NCI-H1105 (cell line): ENCODE results near the gene TNFRSF12A.

Source experiments
- DNase-seq: peaks from one replicate; lab custom pipeline; 2025; lab: John Stamatoyannopoulos, UW

The TNFRSF12A gene

GRCh38 chr16:3020247-3020603 lies at the start of gene TNFRSF12A:
Gene TNFRSF12A, plus strand, starts transcription at chr16:3020368. Its CDS starts 30 bp downstream, at chr16:3020398.
- DNase-seq: no peak

GRCh38 chr16:2970563-2970962 lies 49.6 kb upstream of the TNFRSF12A start:
- no peak for DNase-seq

- no peak for DNase-seq
These were observed 48.8 kb upstream of the TNFRSF12A start for GRCh38 chr16:2971134-2971984.

GRCh38 chr16:2971985-2972784 lies 48.0 kb upstream of the TNFRSF12A start:
- DNase-seq: no peak

- DNase-seq: no peak
These were observed 47.1 kb upstream of the TNFRSF12A start for GRCh38 chr16:2973093-2973492.

GRCh38 chr16:2973605-2974318 lies 46.4 kb upstream of the TNFRSF12A start:
- no peak for DNase-seq

GRCh38 chr16:2974319-2975056 lies 45.7 kb upstream of the TNFRSF12A start:
- no peak for DNase-seq

- DNase-seq: no peak
These were observed 44.9 kb upstream of the TNFRSF12A start for GRCh38 chr16:2975161-2975795.

- no peak for DNase-seq
These were observed 44.0 kb upstream of the TNFRSF12A start for GRCh38 chr16:2976201-2976600.

- DNase-seq: no peak
These were observed 43.5 kb upstream of the TNFRSF12A start for GRCh38 chr16:2976673-2977072.

GRCh38 chr16:2977440-2977839 lies 42.7 kb upstream of the TNFRSF12A start:
- peak; percentile 73 for DNase-seq

- DNase-seq: no peak
These were observed 40.4 kb upstream of the TNFRSF12A start for GRCh38 chr16:2979669-2980226.

GRCh38 chr16:2980227-2981176 lies 39.7 kb upstream of the TNFRSF12A start, which contains the start of gene PKMYT1:
Gene PKMYT1, minus strand, starts transcription at chr16:2980446. Its CDS starts 789 bp downstream, at chr16:2979657.
- peak; percentile 61 for DNase-seq

GRCh38 chr16:2981177-2981898 lies 38.8 kb upstream of the TNFRSF12A start:
- no peak for DNase-seq

GRCh38 chr16:2981899-2982250 lies 38.3 kb upstream of the TNFRSF12A start:
- DNase-seq: no peak

GRCh38 chr16:2982402-2982801 lies 37.8 kb upstream of the TNFRSF12A start:
- no peak for DNase-seq

GRCh38 chr16:2983706-2984136 lies 36.4 kb upstream of the TNFRSF12A start:
- DNase-seq: no peak

GRCh38 chr16:2985462-2985861 lies 34.7 kb upstream of the TNFRSF12A start:
- no peak for DNase-seq

- no peak for DNase-seq
These were observed 34.2 kb upstream of the TNFRSF12A start for GRCh38 chr16:2985893-2986355.
